ENCODE measurements around the gene OFD1.

Gene OFD1

DNA sequence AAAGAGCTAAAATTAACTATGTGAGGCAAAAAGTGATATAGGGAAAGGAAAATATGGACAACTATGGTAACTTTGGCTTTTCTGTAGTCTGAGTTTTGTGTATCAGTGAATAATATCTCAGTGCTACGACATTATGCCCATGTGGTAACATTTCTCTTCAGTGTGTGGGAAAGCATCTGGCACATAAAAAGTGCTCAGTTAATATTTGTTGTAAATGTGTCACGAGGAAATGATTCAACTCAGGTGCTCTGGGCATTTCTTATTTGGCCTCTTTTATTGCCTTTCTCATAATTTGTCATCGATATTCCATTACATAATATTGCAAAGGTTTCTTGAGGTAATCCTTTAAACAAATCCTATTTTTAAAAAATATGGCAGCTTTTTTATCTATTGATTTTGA lies 17.6 kb downstream of the OFD1 start:
- DNase-seq (ENCODE audit: low spot score) = no peak

DNA sequence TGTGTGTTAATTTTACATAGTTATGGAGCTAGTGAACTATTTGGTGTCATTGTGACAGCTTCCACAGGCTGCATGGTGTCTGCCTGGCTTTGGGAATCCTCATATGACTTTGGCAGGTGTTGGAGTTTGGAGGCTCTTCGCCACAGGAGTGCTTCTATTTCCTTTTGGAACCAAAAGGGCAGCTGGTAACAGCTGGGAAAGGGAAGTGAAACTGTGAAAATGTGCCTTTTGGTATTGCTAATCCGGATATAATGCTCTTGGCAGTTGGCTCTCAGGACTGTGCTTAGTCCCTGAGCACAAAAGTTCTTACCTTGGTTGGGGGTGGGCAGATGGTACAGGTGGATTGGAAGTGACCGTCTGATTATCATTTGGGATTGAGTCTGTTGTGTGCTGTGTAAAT lies 18.1 kb downstream of the OFD1 start:
- no peak for DNase-seq (ENCODE audit: low spot score)

DNA sequence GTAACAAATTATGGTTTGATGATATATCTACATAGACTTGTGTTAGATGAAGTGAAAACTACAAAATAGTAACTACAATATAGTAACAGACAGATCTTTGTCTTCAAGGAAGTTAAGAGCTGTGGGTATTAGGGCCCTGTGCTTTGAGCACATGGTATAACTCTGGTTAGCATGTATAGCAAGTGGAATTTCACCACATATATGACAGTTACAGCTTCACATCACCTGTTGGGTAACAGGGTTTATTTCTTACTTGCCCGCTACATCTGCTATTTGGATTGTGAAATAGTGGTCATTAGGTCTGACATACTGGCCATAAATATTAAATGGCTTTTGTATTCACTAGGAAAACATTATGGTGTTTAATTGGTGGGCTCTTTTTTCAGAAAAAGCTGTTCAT lies 20.2 kb downstream of the OFD1 start:
- no peak for DNase-seq (ENCODE audit: low spot score)

DNA sequence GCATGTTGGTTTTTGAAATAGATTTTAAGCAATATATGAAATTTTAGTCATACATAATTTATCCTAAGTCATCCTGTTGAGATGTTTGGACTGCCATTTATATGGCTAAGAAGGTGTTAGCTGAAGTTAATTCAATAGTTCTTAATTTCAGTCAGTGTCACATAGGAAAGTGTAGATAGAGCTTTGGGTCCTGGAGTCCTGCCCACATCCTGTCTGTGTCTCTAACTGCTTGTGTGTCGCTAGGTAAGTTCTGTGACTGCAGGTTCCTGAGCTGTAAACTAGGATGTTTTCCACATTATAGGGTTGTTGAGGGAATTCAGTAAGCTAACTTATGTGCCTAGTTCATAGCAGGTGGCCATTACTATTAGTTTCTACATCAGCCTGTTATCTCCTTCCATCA lies 20.7 kb downstream of the OFD1 start:
- DNase-seq (ENCODE audit: low spot score) = no peak

DNA sequence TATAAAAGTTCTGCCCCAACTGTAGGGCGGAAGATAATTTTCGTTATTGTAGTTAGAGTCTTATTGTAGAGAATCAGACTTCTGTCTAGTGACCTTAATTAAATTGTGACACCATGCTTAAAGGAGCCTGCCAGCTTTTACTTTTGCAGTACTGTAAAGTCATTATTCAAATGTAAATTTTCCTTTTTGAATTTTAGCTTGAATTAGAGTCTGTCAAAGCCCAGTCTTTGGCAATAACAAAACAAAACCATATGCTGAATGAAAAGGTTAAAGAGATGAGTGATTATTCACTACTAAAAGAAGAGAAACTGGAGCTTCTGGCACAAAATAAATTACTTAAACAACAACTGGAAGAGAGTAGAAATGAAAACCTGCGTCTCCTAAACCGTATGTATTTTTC lies 21.8 kb downstream of the OFD1 start:
- DNase-seq (ENCODE audit: low spot score) = no peak

DNA sequence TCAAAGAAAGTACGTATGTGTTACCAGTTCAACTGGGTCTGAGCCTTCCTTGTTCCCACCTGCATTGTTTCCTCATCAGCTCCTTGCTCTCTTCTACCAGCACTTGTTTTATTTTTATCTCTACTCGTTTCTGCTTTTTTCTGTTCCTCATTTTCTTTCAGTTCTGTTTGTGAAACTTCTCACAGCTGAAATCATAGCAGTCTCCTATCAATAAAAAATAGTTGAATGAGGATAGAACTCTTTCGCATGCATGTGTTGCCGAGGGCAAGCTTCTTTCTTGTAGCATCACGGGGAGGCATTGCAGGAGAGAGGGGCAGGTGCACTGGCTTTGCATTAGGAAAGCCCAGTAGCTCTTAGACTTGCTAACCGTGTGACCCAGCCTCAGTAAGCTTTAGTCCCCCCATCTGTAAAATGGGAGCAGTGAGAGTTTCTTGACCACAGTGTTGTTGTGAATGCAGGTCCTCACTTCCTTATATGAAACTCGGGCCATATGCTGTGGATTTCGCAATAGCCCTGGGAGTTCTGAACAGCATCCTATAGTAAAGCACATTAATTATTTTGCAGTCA lies 24.7 kb downstream of the OFD1 start:
- no peak for DNase-seq (ENCODE audit: low spot score)

DNA sequence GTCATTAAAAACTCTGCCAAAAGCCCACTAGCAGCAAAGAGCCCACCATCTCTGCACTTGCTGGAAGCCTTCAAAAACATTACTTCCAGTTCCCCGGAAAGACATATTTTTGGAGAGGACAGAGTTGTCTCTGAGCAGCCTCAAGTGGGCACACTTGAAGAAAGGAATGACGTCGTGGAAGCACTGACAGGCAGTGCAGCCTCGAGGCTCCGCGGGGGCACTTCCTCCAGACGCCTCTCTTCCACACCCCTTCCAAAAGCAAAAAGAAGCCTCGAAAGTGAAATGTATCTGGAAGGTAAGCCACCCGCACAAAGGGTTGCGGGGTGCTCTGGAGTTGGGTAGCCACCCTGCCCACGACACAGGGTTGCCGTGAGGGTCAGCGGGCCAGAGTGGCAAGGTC lies 25.9 kb downstream of the OFD1 start:
- DNase-seq (ENCODE audit: low spot score) = no peak

DNA sequence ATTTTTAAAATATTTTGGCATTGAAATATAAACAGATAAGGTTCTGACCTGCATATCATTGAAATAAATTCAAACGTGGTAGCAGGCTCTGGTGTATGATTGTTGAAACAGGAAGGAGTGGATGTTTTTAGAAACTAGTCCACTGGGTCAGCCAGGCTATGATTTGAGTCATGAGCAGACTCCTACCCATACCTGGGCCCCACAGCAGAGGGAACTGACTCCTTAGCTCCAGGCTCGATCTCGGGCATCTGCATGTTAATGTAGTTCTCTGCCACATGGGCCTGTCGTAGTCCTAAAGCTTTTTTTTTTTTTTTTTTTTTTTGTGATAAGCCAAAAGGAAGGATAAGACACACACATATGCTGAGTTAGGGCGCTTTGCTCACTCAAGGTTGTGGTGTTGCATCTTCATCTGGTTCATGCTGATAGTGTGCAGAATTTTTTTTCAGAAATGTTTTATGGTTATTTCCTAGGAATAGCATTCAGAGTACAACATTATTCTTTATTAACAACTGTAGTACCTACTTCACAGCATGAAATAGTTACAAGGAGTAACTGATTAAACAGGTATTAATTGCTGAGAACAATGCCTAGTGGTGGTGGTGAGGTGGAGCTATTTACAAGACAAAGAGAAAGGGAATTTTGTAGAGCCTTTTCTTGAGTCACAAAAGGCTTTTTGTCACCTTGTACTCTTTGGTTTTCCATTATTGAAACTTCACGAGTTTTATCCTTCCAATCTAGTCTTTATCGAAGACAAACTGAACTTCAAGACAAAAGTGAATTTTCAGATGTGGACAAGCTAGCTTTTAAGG lies 27.3 kb downstream of the OFD1 start:
- DNase-seq (ENCODE audit: low spot score) = no peak

DNA sequence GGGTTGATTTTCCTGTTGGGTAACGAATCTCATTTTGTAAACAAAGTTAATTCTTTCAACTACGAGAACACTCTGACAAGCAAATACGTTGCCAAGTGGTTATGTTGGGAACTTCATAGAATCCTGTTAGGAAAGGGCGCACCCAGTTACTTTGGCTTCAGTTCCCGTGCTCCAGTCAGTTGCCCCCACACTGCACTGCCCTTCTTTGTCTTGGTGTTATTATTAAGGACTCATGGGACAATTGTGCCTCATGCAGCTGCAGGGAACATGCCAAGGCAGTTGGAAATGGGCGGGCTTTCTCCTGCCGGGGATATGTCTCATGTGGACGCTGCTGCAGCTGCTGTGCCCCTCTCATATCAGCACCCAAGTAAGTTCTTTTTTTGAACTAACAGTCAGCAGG lies 28.9 kb downstream of the OFD1 start:
- DNase-seq (ENCODE audit: low spot score) = peak; percentile 75

DNA sequence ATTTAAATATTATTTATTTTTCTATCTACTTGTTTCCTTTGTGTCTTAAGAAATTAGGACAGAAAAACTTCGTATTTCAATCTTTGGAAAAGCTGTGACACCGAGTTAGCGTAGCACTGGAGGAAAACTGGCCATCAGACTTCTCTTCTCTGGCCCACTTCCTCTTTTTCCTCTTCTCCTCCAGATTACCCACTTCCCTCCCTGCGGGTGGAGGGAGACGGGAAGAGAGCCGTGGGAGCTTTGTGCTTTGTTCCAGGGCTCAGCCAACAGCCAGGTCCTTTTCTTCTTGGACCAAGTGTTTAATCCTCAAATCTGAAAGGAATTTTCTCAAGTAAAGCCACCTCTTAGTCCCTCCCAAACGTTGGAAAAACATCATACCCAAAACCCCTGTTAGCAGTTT lies 29.7 kb downstream of the OFD1 start:
- no peak for DNase-seq (ENCODE audit: low spot score)

DNA sequence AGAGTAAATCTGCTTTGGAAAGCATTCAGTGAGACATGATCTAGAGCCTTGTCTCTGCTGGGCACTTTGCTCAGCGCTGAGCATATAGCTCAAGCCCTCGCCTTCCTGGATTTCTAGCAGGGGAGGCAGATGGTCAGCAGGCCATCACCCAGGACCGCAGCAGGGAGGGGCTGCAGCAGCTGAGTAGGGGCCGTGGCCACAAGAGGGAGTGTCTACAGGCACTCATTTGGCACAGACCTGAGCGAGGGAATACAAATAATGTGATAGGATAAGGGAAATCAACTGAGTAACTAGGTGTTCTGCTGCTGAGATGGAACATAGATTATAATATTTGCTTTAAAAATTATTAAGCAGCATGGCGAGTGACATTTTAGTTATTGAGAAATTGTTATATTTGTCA lies 30.2 kb downstream of the OFD1 start:
- DNase-seq (ENCODE audit: low spot score) = peak; percentile 70

DNA sequence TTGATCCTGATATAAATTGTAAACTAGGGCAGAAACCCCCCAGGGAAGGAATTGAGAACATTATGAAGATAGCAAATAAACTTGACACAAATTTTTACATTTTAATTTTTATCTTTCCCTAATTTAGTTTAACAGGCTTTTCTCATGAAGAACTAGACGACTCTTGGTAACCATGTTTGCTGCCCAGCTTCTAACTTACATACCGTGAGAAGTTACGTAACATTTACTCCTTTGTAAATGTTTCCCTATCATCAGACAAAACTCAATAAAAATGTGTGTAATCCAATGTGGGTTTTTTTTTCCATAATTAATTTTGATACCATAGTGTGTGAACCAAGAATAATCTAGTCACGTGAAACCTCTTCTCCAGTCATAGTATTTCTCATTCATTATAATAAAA lies 34.4 kb downstream of the OFD1 start:
- no peak for DNase-seq (ENCODE audit: low spot score)

DNA sequence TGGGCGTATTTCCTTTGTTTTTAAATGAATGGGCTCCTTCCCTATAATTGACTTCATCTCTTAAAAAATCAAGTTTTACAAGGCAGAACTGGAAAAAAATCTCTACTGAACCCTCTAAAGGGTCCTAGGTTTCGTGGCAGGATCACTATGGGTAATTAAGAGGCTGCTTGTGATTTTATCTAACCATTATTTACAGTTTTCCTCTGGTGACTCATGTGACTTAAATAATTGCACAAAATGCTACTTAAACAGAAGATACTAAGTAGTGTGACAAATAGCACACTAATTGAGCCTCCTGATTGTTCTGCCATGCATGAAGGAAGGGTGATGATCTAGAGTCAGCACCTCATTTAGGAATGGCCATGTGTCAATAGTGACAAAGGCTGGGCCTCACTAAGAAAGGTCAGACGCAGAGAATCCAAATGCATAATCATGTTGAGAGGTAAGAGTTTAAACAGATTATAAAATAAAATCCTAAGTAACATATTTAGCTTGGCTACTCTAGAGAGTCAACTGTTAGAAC lies 35.5 kb downstream of the OFD1 start:
- no peak for DNase-seq (ENCODE audit: low spot score)

DNA sequence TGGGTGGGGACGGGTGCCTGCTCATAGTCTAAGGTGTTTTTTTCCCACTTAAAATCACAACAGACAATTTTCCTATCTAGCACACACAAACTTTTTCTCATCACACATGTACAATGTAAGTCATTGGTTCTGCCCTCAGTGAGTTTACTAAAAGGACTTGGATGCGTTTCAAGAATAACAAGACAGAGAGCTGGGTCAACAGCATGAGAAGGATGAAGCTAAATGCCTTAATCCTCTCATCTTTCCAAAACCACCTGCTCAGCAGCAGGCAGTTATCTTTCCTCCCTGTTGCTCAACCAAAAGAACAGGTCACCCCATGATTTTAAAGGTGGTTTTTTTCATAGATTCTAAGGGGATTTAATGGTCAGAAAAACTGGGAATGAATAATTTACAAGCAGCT lies 40.1 kb downstream of the OFD1 start:
- DNase-seq (ENCODE audit: low spot score) = no peak

DNA sequence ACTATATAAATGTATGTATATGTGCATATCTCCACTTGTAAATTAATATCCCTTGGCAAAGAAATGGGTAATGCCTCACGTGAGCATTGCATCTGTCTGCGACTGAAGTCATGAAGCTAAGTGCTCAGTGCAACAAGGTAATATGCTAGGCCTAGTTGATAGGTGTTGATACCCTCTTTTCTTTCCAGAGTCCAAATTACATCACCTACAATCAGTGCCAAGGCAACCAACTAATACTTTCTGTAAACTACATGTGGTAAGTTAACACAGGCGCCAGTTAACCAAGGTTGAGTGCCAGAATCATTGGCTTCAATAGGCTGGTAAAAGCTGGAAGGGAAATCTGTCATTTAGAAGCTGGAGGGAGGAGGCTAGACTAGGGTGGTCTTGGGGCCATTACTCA lies 41.3 kb downstream of the OFD1 start:
- DNase-seq (ENCODE audit: low spot score) = no peak

DNA sequence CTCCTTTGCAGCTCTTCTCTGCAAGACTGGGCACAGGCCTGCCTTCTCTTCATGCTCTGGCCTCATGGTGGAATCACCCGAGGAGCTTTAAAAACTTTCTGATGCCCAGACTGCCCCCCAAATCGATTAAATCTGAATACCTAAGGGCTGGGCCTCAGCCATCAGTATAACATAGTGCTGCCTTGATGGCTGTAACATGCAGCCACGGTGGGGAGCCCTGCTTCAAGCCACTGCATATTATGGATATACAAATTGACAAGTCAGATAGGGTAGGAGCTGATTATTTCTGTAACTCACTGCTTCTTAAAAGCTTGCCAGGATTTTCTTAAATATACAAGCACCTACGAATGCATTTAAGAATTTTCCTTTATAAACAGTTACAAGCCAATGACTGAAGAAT lies 41.8 kb downstream of the OFD1 start:
- DNase-seq (ENCODE audit: low spot score) = no peak

DNA sequence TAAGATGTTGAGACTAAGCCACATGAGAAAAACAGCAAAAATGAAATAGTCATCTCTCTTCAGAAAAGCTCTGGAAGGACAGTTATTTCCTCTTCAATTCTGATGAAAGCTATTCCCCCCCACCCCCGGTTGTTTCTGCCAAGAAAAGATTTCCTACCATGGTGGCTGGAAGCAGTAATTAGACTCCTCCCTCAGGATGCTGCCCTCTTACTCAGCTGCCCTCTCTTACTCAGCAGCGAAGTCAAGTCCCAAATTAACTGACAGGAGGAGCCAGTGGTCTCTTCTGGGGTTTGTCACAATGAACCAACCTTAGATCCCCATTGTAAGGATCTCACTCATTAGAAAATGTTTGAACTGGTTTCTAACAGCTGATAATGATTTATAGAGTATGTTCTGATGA lies 44.4 kb downstream of the OFD1 start:
- no peak for DNase-seq (ENCODE audit: low spot score)

DNA sequence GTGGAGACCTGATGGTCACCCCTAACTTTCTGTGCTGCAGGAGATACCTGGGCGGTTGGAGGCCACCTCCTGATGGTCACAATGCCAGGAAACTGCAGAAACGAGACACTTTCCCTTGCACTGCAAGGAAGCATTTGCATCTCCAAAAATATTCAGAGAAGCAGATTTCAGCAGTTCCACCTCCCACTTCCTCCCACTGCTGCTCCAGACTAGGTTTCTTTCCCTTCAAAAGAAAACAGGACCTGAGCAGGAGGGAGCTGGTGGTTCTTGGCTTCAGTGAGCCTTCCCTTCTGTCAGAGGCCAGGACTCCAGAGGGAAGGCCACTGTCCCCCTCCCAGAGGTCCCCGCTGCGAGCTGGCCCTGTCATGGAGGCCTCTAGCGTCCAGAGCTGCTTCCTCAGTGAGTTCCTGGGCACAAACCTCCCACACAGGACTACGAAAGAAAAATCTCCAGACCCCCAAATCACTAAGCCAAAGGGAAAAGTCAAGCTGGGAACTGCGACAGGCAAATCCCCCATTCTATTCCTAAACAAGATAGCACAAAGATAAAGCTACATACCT lies 46.4 kb downstream of the OFD1 start:
- no peak for DNase-seq (ENCODE audit: low spot score)

DNA sequence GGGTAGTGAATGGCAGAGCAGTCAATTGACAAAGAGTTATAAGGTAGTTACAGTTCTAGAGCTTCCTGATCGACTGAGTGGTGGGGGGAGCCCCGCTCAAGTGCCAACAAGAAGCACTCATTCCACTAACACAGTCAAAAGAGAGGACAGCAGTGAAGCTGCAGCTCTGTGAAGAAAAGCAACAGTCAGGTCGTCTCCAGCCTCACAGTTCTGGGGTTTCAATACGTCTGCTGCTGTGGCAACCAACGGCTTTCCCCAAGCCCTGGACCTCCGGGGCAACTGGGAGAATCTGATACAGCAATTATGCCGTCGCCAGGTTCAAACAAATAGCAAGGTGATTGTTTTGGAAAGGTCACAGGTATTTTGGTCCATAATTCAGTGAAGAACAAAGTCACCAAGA lies 51.5 kb downstream of the OFD1 start:
- DNase-seq (ENCODE audit: low spot score) = no peak

DNA sequence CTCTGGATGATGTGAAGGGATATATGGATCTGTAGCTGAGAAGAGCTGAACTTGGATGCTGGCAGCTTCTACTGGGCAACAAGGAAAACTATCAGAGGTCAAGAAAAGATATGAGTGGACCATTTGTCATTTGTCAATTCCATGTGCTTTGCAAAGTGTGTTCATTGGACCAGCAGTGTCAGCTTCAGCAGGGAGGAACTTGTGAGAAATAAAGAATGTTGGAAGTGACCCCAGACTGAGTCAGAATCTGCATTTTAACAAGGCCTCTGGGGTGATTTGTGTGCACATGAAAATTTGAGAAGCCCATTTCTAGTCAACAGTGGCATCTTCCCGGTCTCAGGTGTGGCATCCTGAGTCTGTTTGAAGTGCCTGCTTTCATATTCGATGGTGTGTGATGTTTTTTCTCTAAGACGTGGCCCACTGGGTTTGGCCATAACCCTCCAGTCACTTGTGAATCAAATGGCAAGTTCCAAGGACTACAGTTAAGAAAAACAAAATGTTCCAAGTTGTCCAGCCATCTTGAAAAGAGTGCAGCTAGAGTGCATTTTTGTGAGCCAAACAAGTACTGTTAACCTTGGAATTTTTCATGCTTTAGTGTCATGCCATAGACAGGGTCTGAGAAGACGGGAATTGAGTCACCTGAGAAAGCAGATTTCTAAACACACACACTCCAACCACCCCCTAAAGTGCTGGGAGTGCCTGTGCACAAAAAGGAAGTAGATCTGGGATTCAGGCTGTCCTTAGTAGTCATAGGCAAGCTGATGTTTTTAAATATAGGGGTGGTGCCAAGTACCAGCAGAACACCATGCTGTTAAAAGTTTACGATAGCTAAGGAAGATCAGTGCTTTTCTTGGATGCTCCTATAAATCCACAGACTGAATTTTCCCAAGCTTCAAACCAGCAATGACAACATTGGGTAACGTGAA lies 55.9 kb downstream of the OFD1 start:
- DNase-seq (ENCODE audit: low spot score) = no peak

DNA sequence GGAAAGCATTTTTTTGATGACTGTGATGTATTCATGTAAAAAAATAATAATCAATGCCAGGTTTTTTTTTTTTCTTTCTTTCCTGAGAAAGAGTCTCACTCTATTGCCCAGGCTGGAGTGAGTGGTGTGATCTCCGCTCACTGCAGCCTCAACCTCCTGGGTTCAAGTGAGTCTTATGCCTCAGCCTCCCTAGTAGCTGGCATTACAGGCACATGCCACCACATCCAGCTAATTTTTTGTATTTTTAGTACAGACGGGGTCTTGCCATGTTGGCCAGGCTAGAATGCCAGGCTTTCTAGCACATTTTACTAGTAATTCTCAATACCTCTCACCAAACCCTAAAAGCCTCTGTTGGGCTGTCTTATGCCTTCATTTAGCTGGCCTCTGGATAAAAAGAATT lies 56.6 kb downstream of the OFD1 start:
- DNase-seq (ENCODE audit: low spot score) = no peak

DNA sequence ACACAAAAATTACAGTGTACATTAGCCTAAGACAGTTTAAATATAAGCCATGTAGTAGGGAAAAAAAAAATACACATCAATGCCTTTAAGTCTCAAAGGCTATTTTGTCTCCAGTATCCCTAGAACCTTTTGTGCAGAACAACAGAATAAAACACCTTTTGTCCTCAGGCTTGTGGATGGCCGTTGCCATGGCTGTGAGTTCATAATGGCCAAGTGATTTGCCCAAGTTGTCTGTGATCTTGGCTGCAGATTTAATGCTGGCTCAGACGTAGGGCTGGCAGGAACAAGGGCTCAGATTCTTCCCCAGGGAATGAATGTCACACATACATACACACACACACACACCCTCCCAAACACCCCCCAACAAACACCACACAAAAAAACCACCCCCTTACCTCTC lies 57.0 kb downstream of the OFD1 start:
- DNase-seq (ENCODE audit: low spot score) = peak; percentile 86

DNA sequence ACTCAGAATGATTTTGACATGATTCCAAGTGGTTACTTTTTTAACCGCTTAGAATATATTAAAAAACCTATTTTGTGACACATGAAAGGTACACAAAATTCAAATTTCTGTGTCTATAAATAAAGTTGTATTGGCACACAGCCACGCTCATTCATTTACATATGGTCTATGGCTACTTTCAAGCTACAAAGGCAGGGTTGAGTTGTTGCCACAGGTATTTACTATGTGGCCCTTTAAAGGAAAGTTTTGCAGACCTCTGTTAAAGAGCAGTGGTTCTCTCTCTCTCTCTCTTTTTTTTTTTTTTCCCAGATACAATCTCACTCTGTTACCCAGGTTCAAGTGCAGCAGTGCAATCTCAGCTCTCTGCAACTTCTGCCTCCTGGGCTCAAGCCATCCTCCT lies 59.3 kb downstream of the OFD1 start:
- no peak for DNase-seq (ENCODE audit: low spot score)
